Mammary epithelial cell (primary cell): ENCODE results near the gene KRTAP9-9.
"Not testable (repeated sequence)": the region's sequence is repeated elsewhere in the genome, so short reads cannot be mapped to it uniquely, and the experiment has no call there.

Experiments
- CTCF ChIP-seq, 2 donors: IDR thresholded peaks in 1 of 2; conservative IDR thresholded peaks in 1 of 2; 2 replicates each; pipeline ENCODE4 v1.5.1; 2011 to 2012; ENCODE audit warnings: inconsistent platforms in 2 of 2, low read length in 2 of 2, mild to moderate bottlenecking in 2 of 2, control low read depth in 1 of 2, low read depth in 1 of 2; ENCODE audit not compliant: insufficient read depth in 1 of 2; ENCODE audit errors: extremely low read depth in 1 of 2
- EZH2 ChIP-seq: IDR thresholded peaks from 2 replicates; pipeline ENCODE4 v1.6.1; 2012; ENCODE audit warnings: low read length, inconsistent platforms, borderline replicate concordance

GRCh38 chr17:41237949-41238437, 17.2 kb upstream of the KRTAP9-9 start, which contains the start of gene KRTAP9-8:
- TF ChIP-seq CTCF (conservative IDR thresholded peaks at IDR 0.05 in 1 of 2, IDR thresholded peaks at IDR 0.05 in 1 of 2; ENCODE audit: extremely low read depth in 1 of 2, insufficient read depth in 1 of 2, low read depth in 1 of 2, low read length in 2 of 2); EZH2: not testable (repeated sequence)
